Spinal cord (tissue), 10 donors: ENCODE measurements around the gene PHF23. TPM values are rescaled to one million over a fixed set of nuclear protein-coding genes. Genes with fewer than 3 reads are reported as not detected.

Experiments
- DNase-seq, 6 donors: peaks; one replicate each; pipeline versions ENCODE4 v3.0.0 to v3.0.0-alpha.2; 2013 to 2015; ENCODE audit warnings: low spot score in 6 of 6, low read depth in 4 of 6
- H3K27ac ChIP-seq: one replicate; pipeline ENCODE4 v1.5.1; 2013; ENCODE audit warnings: low read depth, low read length, control low read depth
- H3K27me3 ChIP-seq: one replicate; pipeline ENCODE4 v1.6.1; 2013; ENCODE audit warnings: low read length; ENCODE audit not compliant: control insufficient read depth, insufficient read depth
- H3K36me3 ChIP-seq: one replicate; pipeline ENCODE4 v1.6.1; 2013; ENCODE audit warnings: low read length; ENCODE audit not compliant: control insufficient read depth, insufficient read depth
- H3K4me1 ChIP-seq: one replicate; pipeline ENCODE4 v1.6.1; 2013; ENCODE audit warnings: low read length; ENCODE audit not compliant: control insufficient read depth, insufficient read depth
- H3K4me3 ChIP-seq: one replicate; pipeline ENCODE4 v1.5.1; 2013; ENCODE audit warnings: low read depth, low read length, control low read depth
- H3K9me3 ChIP-seq: one replicate; pipeline ENCODE4 v1.6.1; 2013; ENCODE audit warnings: low read length; ENCODE audit not compliant: control insufficient read depth, insufficient read depth
- WGBS: methylation state at CpG from one replicate; pipeline ENCODE4 v1.1.5; 2013; ENCODE audit warnings: missing lambda C conversion rate; ENCODE audit not compliant: insufficient coverage; 5-methylcytosine and 5-hydroxymethylcytosine counted together
- polyA plus RNA-seq, 2 donors: library from polyadenylated mRNA; unstranded; fragments of 120-200 nt; gene quantifications; one replicate each; pipeline ENCODE4 v1.2.1, GENCODE V29; 2013; ENCODE audit not compliant: insufficient read length in 2 of 2
- total RNA-seq, 2 donors: library from RNA; depleted of rRNA in 1 of 2; stranded (reverse); fragments of 120-200 nt in 1 of 2; fragments of >200 nt in 1 of 2; gene quantifications; one replicate each; pipeline versions ENCODE4 v1.2.3 to v1.2.4, GENCODE V29; 2013 to 2014
- donor health status: healthy.

Gene PHF23
- total and polyA plus RNA-seq, 4 donors, result 26.2 to 53.2 (median 49.6) TPM

DNA sequence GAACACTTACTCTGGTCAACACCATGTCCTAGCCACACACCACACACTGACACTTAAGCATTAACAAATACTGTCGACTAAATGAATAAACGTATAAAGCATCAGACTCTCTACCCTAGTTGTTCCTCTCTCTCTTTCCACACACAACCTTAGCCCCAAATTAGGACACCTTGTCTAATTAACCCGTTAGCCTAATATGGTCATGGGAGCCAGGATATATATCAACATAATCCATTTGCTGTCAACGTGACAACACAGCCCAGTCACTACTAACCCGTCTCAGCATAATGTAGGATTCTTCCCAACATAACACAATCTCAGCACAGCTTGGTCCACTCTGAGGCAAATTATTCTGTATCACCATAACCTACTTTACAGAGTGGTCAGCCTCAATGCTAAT, 7.1 kb downstream of the PHF23 start:
- H3K27ac ChIP-seq, result no peak overlapping the region
- peaks cover 70% of the 10 kb centered on the region for H3K36me3 ChIP-seq
- H3K27me3 ChIP-seq, result no peaks in the 10 kb centered on the region
- no peak for DNase-seq
- peaks cover 41% of the 10 kb centered on the region for H3K4me1 ChIP-seq
- H3K4me3 ChIP-seq, result no peak overlapping the region
- H3K9me3 ChIP-seq, result no peaks in the 10 kb centered on the region
- 80% methylated on average over 5 of the region's 5 CpGs for WGBS

- no peak overlapping the region for H3K4me3 ChIP-seq
- H3K27me3 ChIP-seq, result no peaks in the 10 kb centered on the region
- H3K4me1 ChIP-seq, result peaks cover 24% of the 10 kb centered on the region
- peaks cover 72% of the 10 kb centered on the region for H3K36me3 ChIP-seq
- no peak for DNase-seq
- H3K27ac ChIP-seq, result no peak overlapping the region
- WGBS, result 92% methylated on average over 12 of the region's 19 CpGs
- H3K9me3 ChIP-seq, result no peaks in the 10 kb centered on the region
These were observed 9.8 kb downstream of the PHF23 start for GRCh38 chr17:7229504-7229903.

DNA sequence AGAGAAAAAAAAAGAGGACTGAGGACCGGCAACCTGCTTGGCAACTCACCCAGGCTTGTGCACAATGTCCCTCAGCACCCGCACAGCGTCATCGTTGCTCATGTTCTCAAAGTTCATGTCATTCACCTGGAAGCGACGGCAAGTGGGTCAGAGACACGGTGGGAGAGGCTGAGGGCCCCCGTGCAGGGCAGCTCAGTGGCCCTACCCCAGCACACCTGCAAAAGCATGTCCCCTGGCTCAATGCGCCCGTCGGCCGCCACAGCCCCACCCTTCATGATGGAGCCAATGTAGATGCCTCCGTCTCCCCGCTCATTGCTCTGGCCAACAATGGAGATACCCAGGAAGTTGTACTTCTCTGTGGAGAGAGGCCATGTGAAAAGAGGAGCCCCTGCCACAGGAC, 10.3 kb downstream of the PHF23 start:
- Histone ChIP-seq H3K4me3 (no peak overlapping the region), H3K27me3 (no peaks in the 10 kb centered on the region), H3K4me1 (peaks cover 24% of the 10 kb centered on the region), H3K27ac (no peak overlapping the region), H3K9me3 (no peaks in the 10 kb centered on the region), H3K36me3 (peaks cover 78% of the 10 kb centered on the region)
- WGBS, result 90% methylated on average over 9 of the region's 14 CpGs
- no peak for DNase-seq

GRCh38 chr17:7226721-7227710, 12.2 kb downstream of the PHF23 start:
- H3K27ac ChIP-seq, result no peak overlapping the region
- 94% methylated on average over 30 of the region's 31 CpGs for WGBS
- peaks cover 94% of the 10 kb centered on the region for H3K36me3 ChIP-seq
- H3K9me3 ChIP-seq, result no peaks in the 10 kb centered on the region
- no peaks in the 10 kb centered on the region for H3K27me3 ChIP-seq
- DNase-seq, result no peak
- no peak overlapping the region for H3K4me3 ChIP-seq
- peaks cover 14% of the 10 kb centered on the region for H3K4me1 ChIP-seq

DNA sequence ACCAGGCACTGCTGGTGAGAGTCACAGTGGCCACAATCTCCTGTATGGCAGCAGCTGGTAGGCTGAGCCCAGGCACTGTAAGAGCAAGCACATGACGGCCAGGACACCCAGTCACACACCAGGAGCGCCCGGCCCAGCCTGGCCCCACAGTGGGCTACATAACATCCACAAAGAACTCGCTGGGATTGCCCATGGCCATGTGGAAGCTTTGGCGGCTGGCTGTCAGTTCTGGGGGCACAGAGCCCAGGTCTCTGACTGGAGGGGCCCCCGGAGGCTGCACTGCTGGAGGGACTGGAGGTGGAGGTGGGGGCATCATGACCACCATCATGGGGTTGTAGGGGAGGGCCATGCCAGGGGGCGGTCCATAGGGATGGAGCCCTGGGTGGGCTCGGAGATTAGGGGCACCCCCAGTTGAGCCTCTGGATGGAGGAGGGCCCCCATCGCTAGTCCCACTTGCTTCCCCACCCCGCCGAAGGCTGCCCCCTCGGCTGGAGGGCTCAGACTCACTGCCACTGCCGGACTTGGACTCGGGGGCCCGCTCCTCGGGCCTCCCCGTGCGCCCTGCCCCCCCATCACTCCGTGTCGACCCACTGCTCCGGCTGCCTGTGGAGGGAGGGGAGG, 13.4 kb downstream of the PHF23 start:
- no peaks in the 10 kb centered on the region for H3K9me3 ChIP-seq
- peaks cover 18% of the 10 kb centered on the region for H3K4me1 ChIP-seq
- no peaks in the 10 kb centered on the region for H3K27me3 ChIP-seq
- no peak for DNase-seq
- H3K4me3 ChIP-seq, result no peak overlapping the region
- H3K27ac ChIP-seq, result no peak overlapping the region
- H3K36me3 ChIP-seq, result peaks cover 100% of the 10 kb centered on the region
- WGBS, result 85% methylated on average over 8 of the region's 21 CpGs

GRCh38 chr17:7224661-7225111, 14.6 kb downstream of the PHF23 start:
- H3K4me1 ChIP-seq, result peaks cover 27% of the 10 kb centered on the region
- H3K9me3 ChIP-seq, result no peaks in the 10 kb centered on the region
- peaks cover 93% of the 10 kb centered on the region for H3K36me3 ChIP-seq
- H3K27ac ChIP-seq, result no peak overlapping the region
- 72% methylated on average over 12 of the region's 15 CpGs for WGBS
- H3K4me3 ChIP-seq, result no peak overlapping the region
- H3K27me3 ChIP-seq, result no peaks in the 10 kb centered on the region
- DNase-seq, result no peak

DNA sequence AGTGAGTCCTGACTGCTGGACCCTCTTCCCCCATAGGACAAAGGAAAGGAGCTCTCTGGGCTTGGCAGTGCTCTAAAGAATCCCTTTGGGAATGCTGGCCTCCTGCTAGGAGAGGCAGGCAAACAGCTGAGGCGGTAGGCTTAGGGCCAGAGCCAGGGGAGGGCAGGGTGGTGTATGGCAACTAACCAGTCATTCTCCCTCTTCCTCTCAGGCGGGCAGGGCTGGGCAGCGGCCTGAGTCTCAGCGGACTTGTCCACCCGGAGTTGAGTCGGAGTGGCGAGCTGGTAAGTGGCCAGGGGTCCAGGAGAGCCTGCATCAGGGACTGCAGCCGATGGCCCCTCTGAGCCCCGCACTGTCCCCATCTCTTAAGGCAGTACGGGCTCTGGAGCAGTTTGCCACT, 15.1 kb downstream of the PHF23 start:
- Histone ChIP-seq H3K4me3 (no peak overlapping the region), H3K9me3 (no peaks in the 10 kb centered on the region), H3K27ac (no peak overlapping the region), H3K4me1 (peaks cover 33% of the 10 kb centered on the region), H3K36me3 (peaks cover 87% of the 10 kb centered on the region), H3K27me3 (no peaks in the 10 kb centered on the region)
- WGBS, result no CpG with 5 or more reads among the region's 10 CpGs
- no peak for DNase-seq

- H3K9me3 ChIP-seq, result no peaks in the 10 kb centered on the region
- H3K4me1 ChIP-seq, result peaks cover 40% of the 10 kb centered on the region
- H3K27ac ChIP-seq, result no peak overlapping the region
- peaks cover 80% of the 10 kb centered on the region for H3K36me3 ChIP-seq
- DNase-seq, result no peak
- H3K27me3 ChIP-seq, result no peaks in the 10 kb centered on the region
- 75% methylated on average over 4 of the region's 4 CpGs for WGBS
- no peak overlapping the region for H3K4me3 ChIP-seq
These were observed 15.9 kb downstream of the PHF23 start for GRCh38 chr17:7223375-7223774.

GRCh38 chr17:7222972-7223292, 16.3 kb downstream of the PHF23 start:
- WGBS, result 83% methylated on average over 5 of the region's 7 CpGs
- Histone ChIP-seq H3K4me1 (peaks cover 44% of the 10 kb centered on the region), H3K36me3 (peaks cover 75% of the 10 kb centered on the region)

More at GRCh38 chr17:7222972-7223292, 16.3 kb downstream of the PHF23 start:
- H3K9me3 ChIP-seq, result no peaks in the 10 kb centered on the region
- no peak for DNase-seq
- H3K4me3 ChIP-seq, result no peak overlapping the region
- H3K27ac ChIP-seq, result no peak overlapping the region
- no peaks in the 10 kb centered on the region for H3K27me3 ChIP-seq
